ENCODE data around the gene DIP2C. TPM values are rescaled to one million over a fixed set of nuclear protein-coding genes. Genes with fewer than 3 reads are reported as not detected.

DIP2C gene, protein sequence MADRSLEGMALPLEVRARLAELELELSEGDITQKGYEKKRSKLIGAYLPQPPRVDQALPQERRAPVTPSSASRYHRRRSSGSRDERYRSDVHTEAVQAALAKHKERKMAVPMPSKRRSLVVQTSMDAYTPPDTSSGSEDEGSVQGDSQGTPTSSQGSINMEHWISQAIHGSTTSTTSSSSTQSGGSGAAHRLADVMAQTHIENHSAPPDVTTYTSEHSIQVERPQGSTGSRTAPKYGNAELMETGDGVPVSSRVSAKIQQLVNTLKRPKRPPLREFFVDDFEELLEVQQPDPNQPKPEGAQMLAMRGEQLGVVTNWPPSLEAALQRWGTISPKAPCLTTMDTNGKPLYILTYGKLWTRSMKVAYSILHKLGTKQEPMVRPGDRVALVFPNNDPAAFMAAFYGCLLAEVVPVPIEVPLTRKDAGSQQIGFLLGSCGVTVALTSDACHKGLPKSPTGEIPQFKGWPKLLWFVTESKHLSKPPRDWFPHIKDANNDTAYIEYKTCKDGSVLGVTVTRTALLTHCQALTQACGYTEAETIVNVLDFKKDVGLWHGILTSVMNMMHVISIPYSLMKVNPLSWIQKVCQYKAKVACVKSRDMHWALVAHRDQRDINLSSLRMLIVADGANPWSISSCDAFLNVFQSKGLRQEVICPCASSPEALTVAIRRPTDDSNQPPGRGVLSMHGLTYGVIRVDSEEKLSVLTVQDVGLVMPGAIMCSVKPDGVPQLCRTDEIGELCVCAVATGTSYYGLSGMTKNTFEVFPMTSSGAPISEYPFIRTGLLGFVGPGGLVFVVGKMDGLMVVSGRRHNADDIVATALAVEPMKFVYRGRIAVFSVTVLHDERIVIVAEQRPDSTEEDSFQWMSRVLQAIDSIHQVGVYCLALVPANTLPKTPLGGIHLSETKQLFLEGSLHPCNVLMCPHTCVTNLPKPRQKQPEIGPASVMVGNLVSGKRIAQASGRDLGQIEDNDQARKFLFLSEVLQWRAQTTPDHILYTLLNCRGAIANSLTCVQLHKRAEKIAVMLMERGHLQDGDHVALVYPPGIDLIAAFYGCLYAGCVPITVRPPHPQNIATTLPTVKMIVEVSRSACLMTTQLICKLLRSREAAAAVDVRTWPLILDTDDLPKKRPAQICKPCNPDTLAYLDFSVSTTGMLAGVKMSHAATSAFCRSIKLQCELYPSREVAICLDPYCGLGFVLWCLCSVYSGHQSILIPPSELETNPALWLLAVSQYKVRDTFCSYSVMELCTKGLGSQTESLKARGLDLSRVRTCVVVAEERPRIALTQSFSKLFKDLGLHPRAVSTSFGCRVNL (N-terminal part only)
- total RNA-seq, result 9.5 and 10.9 TPM in 2 replicates

DNA sequence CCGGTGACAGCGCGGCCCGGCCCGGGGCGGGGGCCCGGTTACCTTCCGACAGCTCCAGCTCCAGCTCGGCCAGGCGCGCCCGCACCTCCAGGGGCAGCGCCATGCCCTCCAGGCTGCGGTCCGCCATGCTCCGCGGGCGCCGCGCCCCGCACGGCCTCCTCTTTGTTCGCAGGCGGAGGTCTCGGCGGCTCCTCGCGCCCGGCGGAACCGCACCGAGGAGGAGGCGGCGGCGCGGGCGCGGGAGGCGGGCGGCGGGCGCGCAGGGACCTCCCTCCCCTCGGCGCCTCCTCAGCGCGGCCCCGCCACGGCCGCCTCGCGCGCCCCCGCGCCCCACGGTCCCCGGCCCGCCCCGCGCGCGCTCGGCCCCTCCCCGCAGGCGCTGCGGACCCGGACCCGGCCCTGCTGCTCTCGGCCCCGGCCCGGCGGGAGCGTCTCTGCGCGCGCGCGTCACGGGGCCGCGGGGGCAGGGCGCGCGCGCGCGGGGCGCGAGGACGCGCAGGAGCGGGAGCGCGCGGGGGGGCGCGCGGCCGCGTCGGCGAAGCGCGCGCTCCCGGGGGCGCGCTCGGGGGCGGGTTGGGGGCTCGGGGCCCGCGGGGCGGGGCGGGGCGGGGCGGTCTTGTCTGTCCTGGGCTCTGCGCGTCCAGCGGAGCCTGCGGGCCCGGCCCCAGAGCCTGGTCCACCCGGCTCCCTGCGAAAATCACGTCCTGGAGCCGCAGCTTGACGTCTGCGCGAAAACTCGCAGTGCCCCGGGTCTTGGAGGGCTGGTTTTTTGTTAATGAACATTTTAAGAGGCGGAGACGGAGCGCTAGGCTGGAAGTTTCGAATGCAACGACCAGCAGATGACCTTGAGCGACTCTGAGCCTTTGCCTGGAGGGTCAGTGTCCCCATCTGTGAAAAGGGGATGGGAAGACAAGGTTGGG lies at the start of gene DIP2C:
Gene DIP2C, minus strand, starts transcription at position 217 of the 920 bp plus-strand sequence. Its CDS starts 90 bp downstream, at position 127.

Other genes with a start within 250 kb of the DIP2C start
- 24.4 and 29.1 TPM in 2 replicates for gene LARP4B, start 242.0 kb upstream of the DIP2C start, total RNA-seq

Measured in bronchus fibroblast of lung (primary cell).